ENCODE data around the gene PPP5C. TPM values are rescaled to one million over a fixed set of nuclear protein-coding genes. Genes with fewer than 3 reads are reported as not detected.

The PPP5C gene
- polyA plus RNA-seq, 3 donors, result 9.9 to 76.3 (median 12.6) TPM

GRCh38 chr19:46356149-46357055 lies 9.5 kb downstream of the PPP5C start:
- peaks cover 30 to 62% of the 10 kb centered on the region in 2 donors for H3K36me3 ChIP-seq (replicated peaks in 1 of 2; ENCODE audit: control insufficient read depth in 1 of 2, insufficient read depth in 2 of 2, low read length in 2 of 2)
- H2AFZ ChIP-seq (ENCODE audit: insufficient read depth, low read depth, low read length, poor library complexity, severe bottlenecking), result no peak overlapping the region
- H3K4me2 ChIP-seq (replicated peaks; ENCODE audit: extremely low read depth, low read length, poor library complexity, severe bottlenecking), result no peak overlapping the region
- Mint-ChIP-seq H3K4me1 (peaks cover 8% of the 10 kb centered on the region), H3K9me3 (no peaks in the 10 kb centered on the region), H3K36me3 (peaks cover 47 to 68% of the 10 kb centered on the region in 2 donors), H3K27me3 (ENCODE audit: low read depth in 3 of 3) (peaks cover 0 to 2% (median 0%) of the 10 kb centered on the region in 3 donors), H3K27ac (peak overlapping the region in 2 of 7 donors; percentile 10 to 35), H3K4me3 (no peak overlapping the region)
- H3K4me1 ChIP-seq (ENCODE audit: control insufficient read depth in 1 of 2, insufficient read depth in 2 of 2, low read length in 2 of 2), result peaks cover 7 to 8% of the 10 kb centered on the region in 2 donors
- WGBS (ENCODE audit: insufficient coverage), result over 99% methylated on average over 8 of the region's 9 CpGs
- H3K4me3 ChIP-seq (replicated peaks in 1 of 3; ENCODE audit: low read depth in 2 of 3, low read length in 3 of 3), result no peak overlapping the region
- H3K27ac ChIP-seq (ENCODE audit: low read depth in 1 of 2, low read length in 2 of 2), result no peak overlapping the region
- no peak for DNase-seq
- H3K79me2 ChIP-seq (ENCODE audit: insufficient read depth, low read length), result peaks cover 38% of the 10 kb centered on the region
- H3K27me3 ChIP-seq (ENCODE audit: control insufficient read depth in 2 of 2, insufficient read depth in 2 of 2, low read length in 2 of 2), result no peaks in the 10 kb centered on the region
- H3K9ac ChIP-seq (ENCODE audit: insufficient read depth, low read length, poor library complexity, severe bottlenecking), result no peak overlapping the region
- H3K9me3 ChIP-seq (replicated peaks in 1 of 2; ENCODE audit: control insufficient read depth in 1 of 2, insufficient read depth in 1 of 2, low read length in 2 of 2), result no peaks in the 10 kb centered on the region
- intact Hi-C loops (cut with micrococcal nuclease), result no loop called here
- H4K20me1 ChIP-seq (ENCODE audit: insufficient read depth, low read length), result peaks cover 27% of the 10 kb centered on the region
- no peak for TF ChIP-seq CTCF (IDR thresholded peaks at IDR 0.05)

DNA sequence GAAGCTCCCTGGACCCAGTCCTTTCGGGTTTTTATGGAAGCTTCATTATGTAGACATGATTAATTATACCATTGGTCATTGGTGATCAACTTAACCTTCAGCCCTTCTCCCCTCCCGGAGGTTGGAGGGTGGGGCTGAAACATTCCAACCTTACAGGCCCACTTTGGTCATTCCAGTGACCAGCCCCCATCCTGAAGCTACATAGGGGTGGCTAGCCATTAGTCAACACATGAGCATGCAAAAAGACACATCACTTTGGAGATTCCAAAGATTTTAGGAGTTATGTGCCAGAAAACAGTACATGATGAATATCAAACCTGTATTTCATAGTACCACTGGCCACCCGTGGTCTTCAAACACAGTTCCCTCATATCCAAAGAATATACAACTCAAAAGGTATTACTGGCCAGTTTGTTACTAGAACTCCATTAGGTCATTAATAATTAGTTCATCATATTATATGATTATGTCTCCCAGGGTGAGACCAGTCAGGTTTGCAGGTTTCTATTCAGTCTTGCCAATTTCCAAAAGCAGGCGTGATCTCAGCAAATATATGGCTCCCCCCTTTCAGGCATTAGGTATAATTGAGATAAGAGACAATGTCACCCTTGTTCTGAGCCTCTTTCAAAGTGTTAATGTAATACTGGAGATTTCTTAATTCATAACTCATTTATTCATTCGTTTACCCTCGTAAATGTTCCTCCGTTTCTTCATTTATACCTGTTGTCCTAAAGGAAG lies 11.1 kb downstream of the PPP5C start:
- intact Hi-C loops (cut with micrococcal nuclease), result no loop called here
- no peak overlapping the region for H3K27ac Mint-ChIP-seq
- no CpG with 5 or more reads among the region's 7 CpGs for WGBS (ENCODE audit: insufficient coverage)
- H3K9me3 Mint-ChIP-seq, result no peaks in the 10 kb centered on the region
- peaks cover 46 to 63% of the 10 kb centered on the region in 2 donors for H3K36me3 Mint-ChIP-seq
- H4K20me1 ChIP-seq (ENCODE audit: insufficient read depth, low read length), result peaks cover 23% of the 10 kb centered on the region
- H3K27me3 ChIP-seq (ENCODE audit: control insufficient read depth in 2 of 2, insufficient read depth in 2 of 2, low read length in 2 of 2), result no peaks in the 10 kb centered on the region
- no peak overlapping the region for H3K27ac ChIP-seq (ENCODE audit: low read depth in 1 of 2, low read length in 2 of 2)
- H3K4me3 ChIP-seq (replicated peaks in 1 of 3; ENCODE audit: low read depth in 2 of 3, low read length in 3 of 3), result no peak overlapping the region
- no peak overlapping the region for H3K9ac ChIP-seq (ENCODE audit: insufficient read depth, low read length, poor library complexity, severe bottlenecking)
- H3K4me3 Mint-ChIP-seq, result no peak overlapping the region
- no peak for DNase-seq
- no peak overlapping the region for H2AFZ ChIP-seq (ENCODE audit: insufficient read depth, low read depth, low read length, poor library complexity, severe bottlenecking)
- no peaks in the 10 kb centered on the region for H3K9me3 ChIP-seq (replicated peaks in 1 of 2; ENCODE audit: control insufficient read depth in 1 of 2, insufficient read depth in 1 of 2, low read length in 2 of 2)
- H3K27me3 Mint-ChIP-seq (ENCODE audit: low read depth in 3 of 3), result peaks cover 0 to 2% (median 0%) of the 10 kb centered on the region in 3 donors
- H3K79me2 ChIP-seq (ENCODE audit: insufficient read depth, low read length), result peaks cover 24% of the 10 kb centered on the region
- peaks cover 26 to 62% of the 10 kb centered on the region in 2 donors for H3K36me3 ChIP-seq (replicated peaks in 1 of 2; ENCODE audit: control insufficient read depth in 1 of 2, insufficient read depth in 2 of 2, low read length in 2 of 2)
- H3K4me2 ChIP-seq (replicated peaks; ENCODE audit: extremely low read depth, low read length, poor library complexity, severe bottlenecking), result no peak overlapping the region
- H3K4me1 ChIP-seq (ENCODE audit: control insufficient read depth in 1 of 2, insufficient read depth in 2 of 2, low read length in 2 of 2), result no peaks in the 10 kb centered on the region
- TF ChIP-seq CTCF (IDR thresholded peaks at IDR 0.05), result no peak
- no peaks in the 10 kb centered on the region for H3K4me1 Mint-ChIP-seq
